HEK293 (cell line): ENCODE results near the gene HPCAL1.

ENCODE experiments used
- CTCF ChIA-PET: fragments of 350-600 bp; formaldehyde crosslinking; extraction: SDS; loops from one replicate; lab custom pipeline; 2021; ENCODE audit warnings: antibody characterized with exemption; lab: Yijun Ruan, JAX
- POLR2A ChIA-PET: fragments of 300-600 bp; formaldehyde crosslinking; extraction: SDS; loops from one replicate; lab custom pipeline; 2020; ENCODE audit warnings: antibody characterized with exemption, inconsistent platforms; lab: Yijun Ruan, JAX
- H3K27ac ChIP-seq: fragments of 200-500 bp; sonication (Bioruptor generic); 2 replicates; pipeline ENCODE4 v1.5.1; 2014; ENCODE audit warnings: low read depth, low read length, control low read depth, inconsistent platforms; ENCODE audit errors: extremely low read depth
- H3K36me3 ChIP-seq, 2 experiments: fragments of 200-500 bp in 1 of 2; sonication (Bioruptor generic) in 1 of 2; 1 replicate in 1 of 2; 2 replicates in 1 of 2; pipeline ENCODE4 v1.5.1; 2014 to 2017; ENCODE audit warnings: inconsistent platforms in 2 of 2, low read length in 2 of 2; ENCODE audit not compliant: control insufficient read depth in 2 of 2, insufficient read depth in 1 of 2
- H3K4me1 ChIP-seq: fragments of 200-500 bp; sonication (Bioruptor generic); 2 replicates; pipeline ENCODE4 v1.5.1; 2014; ENCODE audit warnings: mild to moderate bottlenecking, low read length, inconsistent platforms; ENCODE audit not compliant: control insufficient read depth, insufficient read depth
- H3K4me3 ChIP-seq: 2 replicates; pipeline ENCODE4 v1.5.1; 2011; ENCODE audit warnings: low read depth, mild to moderate bottlenecking, control low read depth, low read length, moderate library complexity
- H3K9me3 ChIP-seq: fragments of 200-500 bp; sonication (Bioruptor generic); 2 replicates; pipeline ENCODE4 v1.5.1; 2014; ENCODE audit warnings: low read depth, low read length, inconsistent platforms; ENCODE audit not compliant: control insufficient read depth, insufficient read depth
- KLF17 ChIP-seq: fragments of 450-650 bp; formaldehyde crosslinking; IDR thresholded peaks from 2 replicates; pipeline ENCODE4 v1.5.1; 2016; ENCODE audit warnings: missing biosample characterization, missing genetic modification characterization
- KLF7 ChIP-seq: fragments of 450-650 bp; formaldehyde crosslinking; IDR thresholded peaks from 2 replicates; pipeline ENCODE4 v1.5.1; 2016; ENCODE audit warnings: missing biosample characterization, missing genetic modification characterization, borderline replicate concordance
- KLF9 ChIP-seq: fragments of 450-650 bp; formaldehyde crosslinking; IDR thresholded peaks from 2 replicates; pipeline ENCODE4 v1.5.1; 2016; ENCODE audit warnings: missing biosample characterization, missing genetic modification characterization, low read depth
- MEIS1 ChIP-seq: sonication (generic); formaldehyde crosslinking; IDR thresholded peaks from 2 replicates; pipeline ENCODE4 v1.8.1; 2022; ENCODE audit warnings: missing genetic modification reagents, mild to moderate bottlenecking, borderline replicate concordance
- OVOL3 ChIP-seq: fragments of 450-650 bp; formaldehyde crosslinking; IDR thresholded peaks from 2 replicates; pipeline ENCODE4 v1.5.1; 2016; ENCODE audit warnings: missing biosample characterization, missing genetic modification characterization
- SALL2 ChIP-seq: fragments of 450-650 bp; formaldehyde crosslinking; IDR thresholded peaks from 2 replicates; pipeline ENCODE4 v1.5.0; 2017; ENCODE audit warnings: missing biosample characterization, mild to moderate bottlenecking, missing genetic modification characterization, borderline replicate concordance
- ZBTB21 ChIP-seq: fragments of 450-650 bp; formaldehyde crosslinking; IDR thresholded peaks from 2 replicates; pipeline ENCODE4 v1.5.1; 2017; ENCODE audit warnings: missing biosample characterization, missing genetic modification characterization
- ZFP41 ChIP-seq: fragments of 450-650 bp; formaldehyde crosslinking; IDR thresholded peaks from 2 replicates; pipeline ENCODE4 v1.5.1; 2016; ENCODE audit warnings: missing biosample characterization, missing genetic modification characterization, borderline replicate concordance
- ZFP69B ChIP-seq: fragments of 450-650 bp; formaldehyde crosslinking; IDR thresholded peaks from 2 replicates; pipeline ENCODE4 v1.5.1; 2016; ENCODE audit warnings: missing biosample characterization, missing genetic modification characterization
- ZNF10 ChIP-seq: fragments of 450-650 bp; formaldehyde crosslinking; IDR thresholded peaks from 2 replicates; pipeline ENCODE4 v1.5.1; 2017; ENCODE audit warnings: missing biosample characterization, missing genetic modification characterization
- ZNF114 ChIP-seq: fragments of 450-650 bp; formaldehyde crosslinking; IDR thresholded peaks from 2 replicates; pipeline ENCODE4 v1.5.0; 2017; ENCODE audit warnings: missing biosample characterization, missing genetic modification characterization
- ZNF16 ChIP-seq: fragments of 450-650 bp; formaldehyde crosslinking; IDR thresholded peaks from 2 replicates; pipeline ENCODE4 v1.5.1; 2016; ENCODE audit warnings: low read depth, missing biosample characterization, missing genetic modification characterization
- ZNF184 ChIP-seq: fragments of 450-650 bp; IDR thresholded peaks from 2 replicates; pipeline ENCODE4 v1.5.1; 2018; ENCODE audit warnings: missing biosample characterization, mild to moderate bottlenecking, missing genetic modification characterization
- ZNF223 ChIP-seq: fragments of 450-650 bp; formaldehyde crosslinking; IDR thresholded peaks from 2 replicates; pipeline ENCODE4 v1.5.1; 2016; ENCODE audit warnings: missing biosample characterization, missing genetic modification characterization
- ZNF37A ChIP-seq: fragments of 450-650 bp; IDR thresholded peaks from 2 replicates; pipeline ENCODE4 v1.5.1; 2018; ENCODE audit warnings: missing biosample characterization, missing genetic modification characterization
- ZNF501 ChIP-seq: fragments of 450-650 bp; formaldehyde crosslinking; IDR thresholded peaks from 2 replicates; pipeline ENCODE4 v1.5.1; 2016; ENCODE audit warnings: missing biosample characterization, missing genetic modification characterization
- ZNF549 ChIP-seq: fragments of 450-650 bp; IDR thresholded peaks from 2 replicates; pipeline ENCODE4 v1.5.1; 2018; ENCODE audit warnings: missing biosample characterization, missing genetic modification characterization, mild to moderate bottlenecking, inconsistent platforms, moderate library complexity
- ZNF580 ChIP-seq: fragments of 450-650 bp; formaldehyde crosslinking; IDR thresholded peaks from 2 replicates; pipeline ENCODE4 v1.5.1; 2016; ENCODE audit warnings: missing biosample characterization, missing genetic modification characterization
- ZNF626 ChIP-seq: fragments of 450-650 bp; sonication (Bioruptor Pico); formaldehyde crosslinking; IDR thresholded peaks from 2 replicates; pipeline ENCODE4 v1.5.1; 2018; ENCODE audit warnings: missing biosample characterization, missing genetic modification characterization, inconsistent platforms
- ZNF645 ChIP-seq: fragments of 450-650 bp; formaldehyde crosslinking; IDR thresholded peaks from 2 replicates; pipeline ENCODE4; 2016; ENCODE audit warnings: missing biosample characterization, missing genetic modification characterization
- ZNF747 ChIP-seq: fragments of 450-650 bp; formaldehyde crosslinking; IDR thresholded peaks from 2 replicates; pipeline ENCODE4 v1.5.1; 2016; ENCODE audit warnings: missing biosample characterization, missing genetic modification characterization
- ZNF768 ChIP-seq: fragments of 450-650 bp; formaldehyde crosslinking; IDR thresholded peaks from 2 replicates; pipeline ENCODE4 v1.5.1; 2018; ENCODE audit warnings: missing biosample characterization, mild to moderate bottlenecking, missing genetic modification characterization
- ZNF776 ChIP-seq: fragments of 450-650 bp; formaldehyde crosslinking; IDR thresholded peaks from 2 replicates; pipeline ENCODE4 v1.5.0; 2017; ENCODE audit warnings: missing biosample characterization, missing genetic modification characterization, borderline replicate concordance
- ZNF777 ChIP-seq: fragments of 450-650 bp; formaldehyde crosslinking; IDR thresholded peaks from 2 replicates; pipeline ENCODE4 v1.5.1; 2017; ENCODE audit warnings: missing biosample characterization, missing genetic modification characterization, borderline replicate concordance
- ZSCAN23 ChIP-seq: fragments of 450-650 bp; formaldehyde crosslinking; IDR thresholded peaks from 2 replicates; pipeline ENCODE4 v1.5.1; 2016; ENCODE audit warnings: missing biosample characterization, missing genetic modification characterization
- ZSCAN4 ChIP-seq: fragments of 450-650 bp; formaldehyde crosslinking; IDR thresholded peaks from 2 replicates; pipeline ENCODE4 v1.5.1; 2017; ENCODE audit warnings: missing biosample characterization, missing genetic modification characterization

HPCAL1 gene

GRCh38 chr2:10362898-10363454, 60.3 kb downstream of the HPCAL1 start:
- POLR2A ChIA-PET, result no interaction called here
- CTCF ChIA-PET, result no interaction called here
- H3K27ac ChIP-seq, result no peak overlapping the region

GRCh38 chr2:10363861-10364610, 61.3 kb downstream of the HPCAL1 start:
- no peak for TF ChIP-seq ZNF223
- no peak for TF ChIP-seq OVOL3 (tag by site-specific recombination)
- Histone ChIP-seq H3K4me3 (no peak overlapping the region), H3K27ac (no peak overlapping the region), H3K36me3 (no peaks in the 10 kb centered on the region), H3K4me1 (no peaks in the 10 kb centered on the region), H3K9me3 (no peaks in the 10 kb centered on the region)
- CTCF ChIA-PET, result no interaction called here
- POLR2A ChIA-PET, result no interaction called here

More at GRCh38 chr2:10362898-10363454, 60.3 kb downstream of the HPCAL1 start:
- H3K4me3 ChIP-seq, result no peak overlapping the region
- no peaks in the 10 kb centered on the region for H3K36me3 ChIP-seq
- TF ChIP-seq ZNF501 (tag by site-specific recombination) (no peak), ZFP41 (tag by site-specific recombination) (no peak), ZNF626 (tag by site-specific recombination) (no peak), ZNF16 (tag by site-specific recombination) (no peak), MEIS1 (CRISPR knock-in tag) (no peak), ZNF10 (tag by site-specific recombination) (no peak), ZNF114 (no peak), ZSCAN4 (tag by site-specific recombination) (no peak), ZNF777 (tag by site-specific recombination) (no peak), ZFP69B (tag by site-specific recombination) (no peak), OVOL3 (tag by site-specific recombination) (no peak), KLF9 (no peak), ZNF747 (tag by site-specific recombination) (no peak), KLF17 (tag by site-specific recombination) (no peak)
- no peaks in the 10 kb centered on the region for H3K4me1 ChIP-seq
- H3K9me3 ChIP-seq, result no peaks in the 10 kb centered on the region

GRCh38 chr2:10365412-10365811, 62.7 kb downstream of the HPCAL1 start:
- H3K27ac ChIP-seq, result no peak overlapping the region
- H3K36me3 ChIP-seq, result no peaks in the 10 kb centered on the region
- POLR2A ChIA-PET, result no interaction called here
- H3K4me1 ChIP-seq, result no peaks in the 10 kb centered on the region
- no peaks in the 10 kb centered on the region for H3K9me3 ChIP-seq
- H3K4me3 ChIP-seq, result no peak overlapping the region
- CTCF ChIA-PET, result interaction anchor here (1.5 kb wide), 1 partner anchor 44 kb away, joined by 5 read pairs; no protein-coding TSS in a partner anchor
- TF ChIP-seq KLF7 (tag by site-specific recombination) (no peak), ZNF37A (tag by site-specific recombination) (no peak), ZNF768 (tag by site-specific recombination) (no peak), ZBTB21 (tag by site-specific recombination) (no peak), ZNF580 (tag by site-specific recombination) (no peak), ZNF184 (tag by site-specific recombination) (no peak), ZNF549 (tag by site-specific recombination) (no peak), SALL2 (tag by site-specific recombination) (no peak), ZFP69B (tag by site-specific recombination) (no peak), ZNF645 (no peak), ZNF776 (tag by site-specific recombination) (no peak), ZSCAN23 (tag by site-specific recombination) (no peak), ZFP41 (tag by site-specific recombination) (no peak)
